GM12878 (cell line): ENCODE measurements around the gene FOXO3. TPM values are rescaled to one million over a fixed set of nuclear protein-coding genes. Genes with fewer than 3 reads are reported as not detected.
A peak's percentile ranks its signal among the peaks of the same experiment; 100 is the strongest.

ENCODE experiments used
- ATAC-seq: fragments of 200-7000 bp; cut with Tn5 transposase; 3 replicates; pipeline ENCODE4 v1.9.1; 2020; ENCODE audit warnings: mild to moderate bottlenecking, moderate library complexity
- BruUV-seq: library from RNA; stranded (reverse); fragments of 400-500 nt; replicated peaks from 2 replicates; lab custom pipeline; 2021; lab: Mats Ljungman, UMichigan
- CTCF ChIA-PET: fragments of 300-600 bp; sonication (Branson Sonifier 250); formaldehyde crosslinking; extraction: SDS; loops from one replicate; lab custom pipeline; 2021; ENCODE audit warnings: inconsistent platforms; lab: Yijun Ruan, JAX
- POLR2A ChIA-PET: fragments of 350-600 bp; formaldehyde crosslinking; extraction: SDS; loops from one replicate; lab custom pipeline; 2021; ENCODE audit warnings: inconsistent platforms; lab: Charles Lee
- RAD21 ChIA-PET: fragments of 300-600 bp; sonication (Branson Sonifier 250); formaldehyde crosslinking; loops from one replicate; lab custom pipeline; 2023; ENCODE audit warnings: antibody characterized with exemption; ENCODE audit not compliant: unreplicated experiment; lab: Charles Lee
- SMC1A ChIA-PET: fragments of 300-600 bp; sonication (Branson Sonifier 250); formaldehyde crosslinking; loops from one replicate; lab custom pipeline; 2023; ENCODE audit not compliant: unreplicated experiment, uncharacterized antibody; lab: Charles Lee
- DNase-seq: peaks from one replicate; pipeline ENCODE4 v3.0.0-alpha.2; 2011; ENCODE audit warnings: low read depth, low spot score
- FAIRE-seq: peaks from 3 replicates; lab custom pipeline; 2011; peaks lifted over from hg19 to GRCh38; lab: Jason Lieb, UNC
- H2AFZ ChIP-seq: 2 replicates; pipeline ENCODE4 v1.6.0; 2011; ENCODE audit warnings: low read depth, low read length, control low read depth; ENCODE audit not compliant: control insufficient read depth
- H3K27ac ChIP-seq: 2 replicates; pipeline ENCODE4 v1.5.1; 2011; ENCODE audit warnings: control low read depth; ENCODE audit not compliant: control insufficient read depth, insufficient read depth
- H3K27me3 ChIP-seq, 2 experiments: replicated peaks in 1 of 2; 2 replicates each; pipeline versions ENCODE4 v1.6.0 to v1.6.1; 2011; ENCODE audit warnings: low read length in 1 of 2; ENCODE audit not compliant: control insufficient read depth in 2 of 2, insufficient read depth in 2 of 2
- H3K36me3 ChIP-seq, 2 experiments: 2 replicates each; pipeline ENCODE4 v1.5.1; 2011; ENCODE audit warnings: low read length in 1 of 2; ENCODE audit not compliant: control insufficient read depth in 2 of 2, insufficient read depth in 2 of 2
- H3K4me1 ChIP-seq: 2 replicates; pipeline ENCODE4 v1.6.1; 2011; ENCODE audit warnings: mild to moderate bottlenecking, low read length, moderate library complexity, mixed read lengths; ENCODE audit not compliant: control insufficient read depth, insufficient read depth
- H3K4me2 ChIP-seq: 2 replicates; pipeline ENCODE4 v1.6.0; 2011; ENCODE audit warnings: control low read depth; ENCODE audit not compliant: control insufficient read depth, insufficient read depth
- H3K4me3 ChIP-seq: fragments of 200-600 bp; sonication (generic); 2 replicates; pipeline ENCODE4 v1.5.1; 2016
- H3K79me2 ChIP-seq: 2 replicates; pipeline ENCODE4 v1.6.0; 2011; ENCODE audit warnings: low read length; ENCODE audit not compliant: control insufficient read depth, insufficient read depth
- H3K9ac ChIP-seq: 2 replicates; pipeline ENCODE4 v1.8.0; 2011; ENCODE audit warnings: low read length, control low read depth, mixed read lengths; ENCODE audit not compliant: control insufficient read depth, insufficient read depth
- H3K9me3 ChIP-seq: replicated peaks from 3 replicates; pipeline ENCODE4 v1.5.1; 2011; ENCODE audit warnings: mild to moderate bottlenecking, low read length; ENCODE audit not compliant: control insufficient read depth, insufficient read depth
- H4K20me1 ChIP-seq: 2 replicates; pipeline ENCODE4 v1.6.0; 2011; ENCODE audit not compliant: control insufficient read depth, insufficient read depth
- ETV6 ChIP-seq, 2 experiments: fragments of 450-650 bp in 1 of 2; IDR thresholded peaks in 1 of 2; conservative IDR thresholded peaks in 1 of 2; 2 replicates each; pipeline ENCODE4 v1.6.1; 2014; ENCODE audit warnings: antibody characterized with exemption in 1 of 2, borderline replicate concordance in 1 of 2, low read depth in 1 of 2, mild to moderate bottlenecking in 1 of 2, moderate library complexity in 1 of 2
- MXI1 ChIP-seq: fragments of 150-350 bp; IDR thresholded peaks from 2 replicates; pipeline ENCODE4 v1.6.1; 2011; ENCODE audit warnings: low read depth, mild to moderate bottlenecking, inconsistent platforms, low read length, improper control_type of control experiment
- POU2F2 ChIP-seq: IDR thresholded peaks from 3 replicates; pipeline ENCODE4 v1.6.1; 2011; ENCODE audit warnings: low read depth, mild to moderate bottlenecking, low read length, borderline replicate concordance
- RAD51 ChIP-seq: fragments of 450-650 bp; IDR thresholded peaks from 2 replicates; pipeline ENCODE4 v1.6.1; 2016; ENCODE audit warnings: moderate library complexity, mild to moderate bottlenecking, inconsistent platforms
- SMAD5 ChIP-seq: IDR thresholded peaks from 2 replicates; pipeline ENCODE4 v1.6.1; 2016; ENCODE audit warnings: antibody characterized with exemption, low read depth
- TCF7 ChIP-seq: IDR thresholded peaks from 2 replicates; pipeline ENCODE4 v1.6.1; 2014; ENCODE audit warnings: antibody characterized with exemption, borderline replicate concordance
- WGBS: methylation state at CpG from one replicate; pipeline ENCODE4 v1.1.6; 2016; ENCODE audit warnings: low lambda C conversion rate; ENCODE audit not compliant: insufficient replicate concordance, insufficient coverage; ENCODE audit errors: missing lambda C conversion rate; 5-methylcytosine and 5-hydroxymethylcytosine counted together
- in situ Hi-C: fragments of 300-500 bp; cut with MboI; formaldehyde crosslinking; loops from 9 replicates; pipeline ENCODE4 v1.14.3; 2018; ENCODE audit warnings: mixed read lengths
- intact Hi-C: fragments of 100-400 bp; cut with micrococcal nuclease; formaldehyde crosslinking; loops from one replicate; pipeline ENCODE4 v1.14.2; 2022; ENCODE audit not compliant: unreplicated experiment
- polyA plus RNA-seq, 11 experiments: library from polyadenylated mRNA; depleted of rRNA in 4 of 11; unstranded in 6 of 11; stranded (reverse) in 5 of 11; fragments of >200 nt; fragmentation: Nextera tagmentation in 4 of 11; fragmentation: Illumina TruSeq in 1 of 11; extraction: Ambion mirVana in 4 of 11; extraction: Trizol in 1 of 11; gene quantifications; 1 replicate in 1 of 11; 2 replicates in 10 of 11; pipeline versions ENCODE4 v1.2.1 to v1.2.3, GENCODE V29; 2011 to 2016; ENCODE audit warnings: inconsistent platforms in 2 of 11, missing spikeins in 2 of 11, low read depth in 1 of 11
- total RNA-seq, 4 experiments: library from RNA; depleted of rRNA in 3 of 4; stranded (reverse); fragments of >200 nt in 3 of 4; fragmentation: Illumina TruSeq in 1 of 4; extraction: Trizol in 1 of 4; gene quantifications; 2 replicates each; pipeline versions ENCODE4 v1.2.1 to v1.2.3, GENCODE V29; 2013 to 2021
- TF ChIP-seq, protein P1 (sequence below): fragments of 450-650 bp; IDR thresholded peaks from 2 replicates; pipeline ENCODE4 v1.6.1; 2016; ENCODE audit warnings: mild to moderate bottlenecking
- TF ChIP-seq, protein P2 (sequence below): fragments of 450-650 bp; IDR thresholded peaks from 2 replicates; pipeline ENCODE4 v1.6.1; 2017; ENCODE audit warnings: mild to moderate bottlenecking, low read depth, inconsistent platforms; ENCODE audit not compliant: poor library complexity, severe bottlenecking
- TF ChIP-seq, protein P3 (sequence below): fragments of 450-650 bp; IDR thresholded peaks from 2 replicates; pipeline ENCODE4 v1.6.1; 2017; ENCODE audit warnings: low read depth, mild to moderate bottlenecking, moderate library complexity

FOXO3 gene
- total and polyA plus RNA-seq, 10 of the 15 experiments (the other 5 are each of a cell fraction or from before 2014, with no cell fraction given) = 0.82 to 4.5 (median 1.7) TPM

DNA sequence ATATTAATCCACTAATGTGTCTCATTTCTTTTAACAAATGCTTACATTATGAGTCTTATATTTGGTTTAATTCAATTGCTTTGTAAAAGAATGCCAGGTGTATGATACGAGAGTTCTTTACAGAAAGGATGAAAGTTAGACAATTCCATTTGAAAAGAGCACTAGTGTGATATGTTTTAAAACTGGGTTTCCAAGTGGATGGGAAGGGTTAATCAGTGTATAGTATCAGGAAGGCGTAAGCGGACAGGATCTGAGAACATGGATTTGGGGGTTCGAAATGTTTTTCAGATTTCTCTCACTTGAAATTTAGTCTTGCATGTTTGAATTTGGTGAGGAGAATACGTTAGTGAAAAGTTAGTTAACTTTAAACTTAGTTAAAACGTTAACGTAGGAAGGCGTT is 2.6 kb downstream of the FOXO3 start:
- in situ Hi-C loops = no loop called here
- H3K4me3 ChIP-seq = peak overlapping the region; percentile 64; the same call in 1 of the 2 replicates
- ChIA-PET CTCF (no interaction called here), SMC1A (no interaction called here), RAD21 (interaction anchor here (1.0 kb wide), 1 partner anchor 30 kb away, joined by 4 read pairs; no protein-coding TSS in a partner anchor)
- peaks cover 4% of the 10 kb centered on the region for H4K20me1 ChIP-seq
- no peaks in the 10 kb centered on the region; a peak in 1 of 4 replicates for H3K27me3 ChIP-seq
- H3K36me3 ChIP-seq = no peaks in the 10 kb centered on the region
- peaks cover 28% of the 10 kb centered on the region for H3K4me1 ChIP-seq
- H3K27ac ChIP-seq = no peak overlapping the region; the same call in 1 of the 2 replicates
- no peak for FAIRE-seq
- no TSS peak for BruUV-seq
- 72% methylated on average over 8 of the region's 8 CpGs for WGBS
- TF ChIP-seq, protein P1, sequence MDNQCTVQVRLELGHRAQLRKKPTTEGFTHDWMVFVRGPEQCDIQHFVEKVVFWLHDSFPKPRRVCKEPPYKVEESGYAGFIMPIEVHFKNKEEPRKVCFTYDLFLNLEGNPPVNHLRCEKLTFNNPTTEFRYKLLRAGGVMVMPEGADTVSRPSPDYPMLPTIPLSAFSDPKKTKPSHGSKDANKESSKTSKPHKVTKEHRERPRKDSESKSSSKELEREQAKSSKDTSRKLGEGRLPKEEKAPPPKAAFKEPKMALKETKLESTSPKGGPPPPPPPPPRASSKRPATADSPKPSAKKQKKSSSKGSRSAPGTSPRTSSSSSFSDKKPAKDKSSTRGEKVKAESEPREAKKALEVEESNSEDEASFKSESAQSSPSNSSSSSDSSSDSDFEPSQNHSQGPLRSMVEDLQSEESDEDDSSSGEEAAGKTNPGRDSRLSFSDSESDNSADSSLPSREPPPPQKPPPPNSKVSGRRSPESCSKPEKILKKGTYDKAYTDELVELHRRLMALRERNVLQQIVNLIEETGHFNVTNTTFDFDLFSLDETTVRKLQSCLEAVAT = peak; percentile 45; the same call in 1 of the 2 replicates
- no peak for TF ChIP-seq RAD51
- TF ChIP-seq, all 136 proteins: peak for 1
- POLR2A ChIA-PET = no interaction called here
- H3K4me2 ChIP-seq = peak overlapping the region; percentile 56
- H2AFZ ChIP-seq = no peak overlapping the region
- intact Hi-C loops = loop anchor here (5.0 kb wide), 1 partner anchor 74 kb away; no protein-coding TSS in a partner anchor
- ATAC-seq = no peak
- no peak for DNase-seq
- no peaks in the 10 kb centered on the region; the same call in 2 of the 3 replicates for H3K9me3 ChIP-seq
- H3K79me2 ChIP-seq = peaks cover 43% of the 10 kb centered on the region
- H3K9ac ChIP-seq = no peak overlapping the region

DNA sequence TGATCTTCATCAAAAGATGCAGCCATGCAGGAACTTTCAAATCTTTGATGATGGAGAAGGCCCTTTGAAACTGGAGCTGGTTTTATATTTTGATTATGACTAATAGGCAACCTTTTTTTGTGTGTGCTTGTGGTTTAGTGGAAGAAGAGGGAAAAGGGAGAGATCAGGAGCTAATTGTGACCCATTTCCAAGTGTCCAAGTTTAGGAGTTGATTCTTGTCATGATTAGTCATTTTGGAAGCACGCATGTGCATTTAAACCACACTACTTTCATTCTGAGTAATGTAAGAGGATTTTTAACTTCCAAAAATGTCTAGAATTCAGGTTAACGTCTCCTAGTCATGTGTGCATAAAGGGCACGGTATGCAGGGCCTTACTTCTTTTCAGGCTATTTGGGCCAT is 3.5 kb downstream of the FOXO3 start:
- FAIRE-seq (no peak), ATAC-seq (peak; percentile 12), DNase-seq (no peak)
- H3K27ac ChIP-seq = peak overlapping the region; percentile 85
- ChIA-PET SMC1A (interaction anchor here (1.3 to 3.3 kb wide), 3 partner anchors 16 to 34 kb away, joined by 3 to 26 read pairs (median 3); no protein-coding TSS in a partner anchor), POLR2A (no interaction called here), CTCF (interaction anchor here (2.1 kb wide), 1 partner anchor 33 kb away, joined by 8 read pairs; no protein-coding TSS in a partner anchor), RAD21 (interaction anchor here (3.1 kb wide), 1 partner anchor 33 kb away, joined by 25 read pairs; no protein-coding TSS in a partner anchor)
- H3K4me2 ChIP-seq = peak overlapping the region; percentile 80
- WGBS = 2% methylated on average over 3 of the region's 3 CpGs
- H3K9me3 ChIP-seq = no peaks in the 10 kb centered on the region; the same call in 2 of the 3 replicates
- no peaks in the 10 kb centered on the region; a peak in 1 of 4 replicates for H3K27me3 ChIP-seq
- H3K36me3 ChIP-seq = peaks cover 0 to 5% of the 10 kb centered on the region in 2 experiments; a peak in 1 of 4 replicates
- peaks cover 46% of the 10 kb centered on the region for H3K79me2 ChIP-seq
- H3K4me3 ChIP-seq = peak overlapping the region; percentile 38
- H3K4me1 ChIP-seq = peaks cover 28% of the 10 kb centered on the region
- no peak overlapping the region for H2AFZ ChIP-seq
- peaks cover 4% of the 10 kb centered on the region for H4K20me1 ChIP-seq
- BruUV-seq = TSS peak; percentile 31
- intact Hi-C loops = loop anchor here (1.0 to 5.0 kb wide), 2 partner anchors 34 to 73 kb away; no protein-coding TSS in a partner anchor
- peak overlapping the region; percentile 43; the same call in 1 of the 2 replicates for H3K9ac ChIP-seq
- in situ Hi-C loops = no loop called here
- TF ChIP-seq ETV6 (conservative IDR thresholded peaks at IDR 0.05 in 1 of 2, IDR thresholded peaks at IDR 0.05 in 1 of 2; ENCODE audit: borderline replicate concordance in 1 of 2, low read depth in 1 of 2) (peak in 1 of 2 experiments; percentile 86; a peak in 2 of 4 replicates), MXI1 (no peak; the same call in 1 of the 2 replicates), POU2F2 (peak; percentile 89), TCF7 (peak; percentile 75; the same call in 1 of the 2 replicates), SMAD5 (no peak)
- TF ChIP-seq, protein P2, sequence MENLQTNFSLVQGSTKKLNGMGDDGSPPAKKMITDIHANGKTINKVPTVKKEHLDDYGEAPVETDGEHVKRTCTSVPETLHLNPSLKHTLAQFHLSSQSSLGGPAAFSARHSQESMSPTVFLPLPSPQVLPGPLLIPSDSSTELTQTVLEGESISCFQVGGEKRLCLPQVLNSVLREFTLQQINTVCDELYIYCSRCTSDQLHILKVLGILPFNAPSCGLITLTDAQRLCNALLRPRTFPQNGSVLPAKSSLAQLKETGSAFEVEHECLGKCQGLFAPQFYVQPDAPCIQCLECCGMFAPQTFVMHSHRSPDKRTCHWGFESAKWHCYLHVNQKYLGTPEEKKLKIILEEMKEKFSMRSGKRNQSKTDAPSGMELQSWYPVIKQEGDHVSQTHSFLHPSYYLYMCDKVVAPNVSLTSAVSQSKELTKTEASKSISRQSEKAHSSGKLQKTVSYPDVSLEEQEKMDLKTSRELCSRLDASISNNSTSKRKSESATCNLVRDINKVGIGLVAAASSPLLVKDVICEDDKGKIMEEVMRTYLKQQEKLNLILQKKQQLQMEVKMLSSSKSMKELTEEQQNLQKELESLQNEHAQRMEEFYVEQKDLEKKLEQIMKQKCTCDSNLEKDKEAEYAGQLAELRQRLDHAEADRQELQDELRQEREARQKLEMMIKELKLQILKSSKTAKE = peak; percentile 95
- TF ChIP-seq, protein P3, sequence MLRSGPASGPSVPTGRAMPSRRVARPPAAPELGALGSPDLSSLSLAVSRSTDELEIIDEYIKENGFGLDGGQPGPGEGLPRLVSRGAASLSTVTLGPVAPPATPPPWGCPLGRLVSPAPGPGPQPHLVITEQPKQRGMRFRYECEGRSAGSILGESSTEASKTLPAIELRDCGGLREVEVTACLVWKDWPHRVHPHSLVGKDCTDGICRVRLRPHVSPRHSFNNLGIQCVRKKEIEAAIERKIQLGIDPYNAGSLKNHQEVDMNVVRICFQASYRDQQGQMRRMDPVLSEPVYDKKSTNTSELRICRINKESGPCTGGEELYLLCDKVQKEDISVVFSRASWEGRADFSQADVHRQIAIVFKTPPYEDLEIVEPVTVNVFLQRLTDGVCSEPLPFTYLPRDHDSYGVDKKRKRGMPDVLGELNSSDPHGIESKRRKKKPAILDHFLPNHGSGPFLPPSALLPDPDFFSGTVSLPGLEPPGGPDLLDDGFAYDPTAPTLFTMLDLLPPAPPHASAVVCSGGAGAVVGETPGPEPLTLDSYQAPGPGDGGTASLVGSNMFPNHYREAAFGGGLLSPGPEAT = peak; percentile 91
